Measurements from ENCODE around the gene LMF1.

The LMF1 gene

GRCh38 chr16:912684-913613, 57.8 kb downstream of the LMF1 start:
- no peak for DNase-seq (ENCODE audit: low read depth in 2 of 2)

- no peak for DNase-seq (ENCODE audit: low read depth in 2 of 2)
Measured at GRCh38 chr16:912322-912683, 58.5 kb downstream of the LMF1 start.

- DNase-seq (ENCODE audit: low read depth in 2 of 2): no peak
Measured at GRCh38 chr16:911604-912321, 59.0 kb downstream of the LMF1 start.

GRCh38 chr16:911101-911500, 59.7 kb downstream of the LMF1 start:
- DNase-seq (ENCODE audit: low read depth in 2 of 2): no peak

GRCh38 chr16:910181-910580, 60.6 kb downstream of the LMF1 start:
- no peak for DNase-seq (ENCODE audit: low read depth in 2 of 2)

GRCh38 chr16:909281-910000, 61.3 kb downstream of the LMF1 start:
- no peak for DNase-seq (ENCODE audit: low read depth in 2 of 2)

- DNase-seq (ENCODE audit: low read depth in 2 of 2): no peak
Measured at GRCh38 chr16:908526-909155, 62.1 kb downstream of the LMF1 start.

GRCh38 chr16:907842-908241, 62.9 kb downstream of the LMF1 start:
- DNase-seq (ENCODE audit: low read depth in 2 of 2): no peak

GRCh38 chr16:907361-907760, 63.4 kb downstream of the LMF1 start:
- no peak for DNase-seq (ENCODE audit: low read depth in 2 of 2)

- no peak for DNase-seq (ENCODE audit: low read depth in 2 of 2)
Measured at GRCh38 chr16:906296-906695, 64.5 kb downstream of the LMF1 start.

GRCh38 chr16:901715-902601, 68.8 kb downstream of the LMF1 start:
- no peak for DNase-seq (ENCODE audit: low read depth in 2 of 2)

- DNase-seq (ENCODE audit: low read depth in 2 of 2): no peak
Measured at GRCh38 chr16:901149-901548, 69.6 kb downstream of the LMF1 start.

- DNase-seq (ENCODE audit: low read depth in 2 of 2): no peak
Measured at GRCh38 chr16:900211-900610, 70.6 kb downstream of the LMF1 start.

- no peak for DNase-seq (ENCODE audit: low read depth in 2 of 2)
Measured at GRCh38 chr16:899683-900060, 71.1 kb downstream of the LMF1 start.

GRCh38 chr16:898761-899682, 71.8 kb downstream of the LMF1 start:
- DNase-seq (ENCODE audit: low read depth in 2 of 2): no peak

GRCh38 chr16:898216-898615, 72.6 kb downstream of the LMF1 start:
- no peak for DNase-seq (ENCODE audit: low read depth in 2 of 2)

- DNase-seq (ENCODE audit: low read depth in 2 of 2): no peak
Measured at GRCh38 chr16:897701-898100, 73.1 kb downstream of the LMF1 start.

GRCh38 chr16:897200-897543, 73.6 kb downstream of the LMF1 start:
- DNase-seq (ENCODE audit: low read depth in 2 of 2): no peak

GRCh38 chr16:896261-897199, 74.3 kb downstream of the LMF1 start:
- no peak for DNase-seq (ENCODE audit: low read depth in 2 of 2)
